GM19328 (cell line): ENCODE data around the gene DDX4.
"Not testable (repeated sequence)": the region's sequence is repeated elsewhere in the genome, so short reads cannot be mapped to it uniquely, and the experiment has no call there.

Source experiments
- ATAC-seq: cut with Tn5 transposase; IDR thresholded peaks from one replicate; pipeline ENCODE4 v1.9.1; 2021; ENCODE audit warnings: mild to moderate bottlenecking, moderate library complexity; ENCODE audit not compliant: unreplicated experiment

Gene DDX4

DNA sequence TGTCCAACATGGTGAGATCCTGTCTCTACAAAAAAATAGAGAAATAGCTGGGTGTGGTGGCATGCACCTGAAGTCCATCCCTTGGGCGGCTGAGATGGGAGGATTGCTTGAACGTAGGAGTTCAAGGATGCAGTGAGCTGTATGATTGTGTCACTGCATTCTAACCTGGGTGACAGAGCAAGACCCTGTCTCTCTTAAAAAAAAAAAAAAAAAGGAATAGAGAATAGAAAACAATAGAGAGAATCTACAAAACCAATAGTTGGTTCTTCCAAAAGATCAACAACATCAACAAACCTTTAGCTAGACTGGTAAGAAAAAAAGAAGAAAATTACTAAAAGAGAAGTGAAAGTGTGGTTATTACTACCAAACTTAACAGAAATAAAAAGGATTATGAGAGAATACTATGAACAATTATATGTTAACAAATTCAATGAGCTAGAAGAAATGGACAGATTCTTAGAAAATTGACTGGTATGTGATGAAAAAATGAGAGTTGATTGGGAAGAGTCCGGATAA is 17.6 kb upstream of the DDX4 start:
- ATAC-seq: no peak

DNA sequence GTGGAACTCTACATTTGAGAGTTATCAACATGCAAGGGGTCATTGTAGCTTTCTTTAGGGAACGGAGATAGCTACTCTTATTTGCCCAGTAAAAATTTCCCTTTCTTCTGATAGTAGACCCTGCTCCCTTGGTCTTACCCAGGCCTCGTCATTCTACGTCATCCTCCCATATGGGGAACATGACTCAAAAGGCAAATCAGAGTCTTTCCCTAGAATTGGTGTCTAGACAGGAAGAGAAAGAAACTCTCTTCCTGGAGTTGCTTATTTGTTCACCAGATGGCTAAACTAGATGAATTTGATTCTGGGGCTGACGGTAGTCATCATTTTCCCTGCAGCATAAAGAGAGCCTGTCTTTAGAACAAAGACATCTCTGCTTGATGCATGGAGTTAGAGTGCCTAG is 13.6 kb upstream of the DDX4 start:
- no peak for ATAC-seq

DNA sequence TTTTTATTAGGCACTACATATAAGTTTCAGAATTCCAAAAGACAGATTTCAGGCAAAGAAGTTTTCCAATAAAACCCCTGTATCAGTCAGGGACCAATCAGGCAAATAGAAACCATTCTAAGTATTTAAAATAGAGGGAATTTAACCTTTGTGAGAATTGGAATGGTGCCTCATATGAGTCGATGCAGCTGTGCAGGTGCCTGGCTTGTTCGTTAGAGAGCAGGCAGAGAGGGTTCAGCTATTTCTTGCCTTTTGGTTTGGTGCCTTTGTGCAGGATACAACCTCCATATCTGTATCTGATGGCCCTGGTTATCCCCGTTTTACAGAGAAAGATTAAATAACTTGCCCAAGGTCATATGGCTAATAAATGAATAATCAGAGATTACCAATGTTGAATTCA is 6.0 kb upstream of the DDX4 start:
- ATAC-seq: no peak

DNA sequence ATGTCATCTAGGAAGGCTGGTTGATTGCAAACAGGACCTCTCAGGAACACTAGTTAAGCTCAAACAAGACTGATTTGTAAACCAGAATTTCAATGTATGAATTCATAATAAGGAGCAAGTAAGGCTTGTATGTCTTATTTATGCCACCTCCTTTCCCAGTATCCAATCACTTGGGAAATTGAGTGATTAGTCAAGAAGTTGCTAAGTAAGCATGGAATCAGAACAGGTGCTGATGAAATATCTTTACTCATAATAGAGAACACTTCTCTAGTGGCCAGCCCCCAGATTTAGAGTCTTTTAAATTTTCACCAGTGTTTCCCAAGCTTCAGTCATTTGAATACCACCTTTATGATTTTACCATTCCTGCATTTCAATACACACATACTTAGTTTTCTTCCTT is 5.3 kb upstream of the DDX4 start:
- ATAC-seq: no peak

GRCh38 chr5:55734658-55735057 is 3.2 kb upstream of the DDX4 start:
- no peak for ATAC-seq

DNA sequence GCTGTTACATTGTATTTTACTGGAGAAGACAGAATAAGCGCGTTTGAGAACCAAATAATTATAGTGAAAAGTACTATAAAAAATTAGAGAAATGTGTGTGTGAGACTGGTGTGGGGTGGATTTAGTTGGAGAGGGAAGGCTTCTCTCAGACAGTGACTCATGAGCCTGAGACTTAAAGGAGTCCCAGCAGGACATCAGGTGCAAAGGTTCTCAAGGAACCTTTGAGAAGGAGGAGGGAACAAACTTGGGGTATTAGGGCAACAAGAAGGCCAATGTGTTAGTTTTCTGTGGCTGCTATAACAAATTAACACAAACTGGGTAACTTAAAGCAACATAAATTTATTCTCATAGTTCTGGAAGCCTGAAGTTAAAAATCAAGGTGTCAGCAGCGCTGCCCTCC is 4.9 kb downstream of the DDX4 start:
- no peak for ATAC-seq

GRCh38 chr5:55747778-55748318 is 10.0 kb downstream of the DDX4 start:
- no peak for ATAC-seq

DNA sequence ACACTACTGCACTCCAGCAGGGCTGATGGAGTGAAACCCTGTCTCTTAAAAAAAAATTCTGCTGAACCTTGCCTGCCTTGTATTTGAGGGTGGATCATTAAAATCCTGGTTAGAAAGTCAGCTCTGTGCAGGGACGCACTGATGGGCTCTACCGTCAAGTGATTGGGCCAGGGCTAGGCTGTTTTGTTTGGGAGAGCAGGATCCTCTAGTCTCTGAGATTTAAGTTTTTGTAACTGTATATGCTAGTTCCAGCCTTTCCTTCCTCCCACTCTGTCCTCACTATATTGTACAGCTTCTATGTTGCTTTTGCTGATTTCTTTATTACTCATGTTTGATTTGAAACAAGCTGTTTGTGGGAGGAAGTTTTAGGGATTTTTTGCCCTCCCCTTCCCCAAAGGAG is 11.5 kb downstream of the DDX4 start:
- ATAC-seq: no peak

GRCh38 chr5:55750063-55750462 is 12.2 kb downstream of the DDX4 start:
- no peak for ATAC-seq

DNA sequence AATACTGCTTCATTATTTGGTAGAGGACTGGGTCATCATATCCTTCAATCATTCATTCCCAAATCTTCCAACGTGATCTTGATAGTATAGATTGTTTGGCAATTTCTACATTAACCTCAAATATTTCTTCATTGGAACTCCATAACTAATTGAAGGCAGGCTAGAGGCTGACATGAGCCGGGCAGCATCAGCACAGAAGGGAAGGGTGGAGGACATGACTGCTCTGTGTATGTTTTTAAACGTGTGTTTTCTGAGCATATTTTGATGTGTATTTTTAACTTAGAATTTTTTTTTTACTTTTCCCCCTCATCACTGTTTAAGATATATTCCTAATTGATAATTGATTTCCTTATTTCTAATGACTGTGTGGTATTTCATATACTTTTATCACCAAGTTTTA is 12.6 kb downstream of the DDX4 start:
- no peak for ATAC-seq

- no peak for ATAC-seq
Measured at GRCh38 chr5:55758231-55758630, 20.4 kb downstream of the DDX4 start.

DNA sequence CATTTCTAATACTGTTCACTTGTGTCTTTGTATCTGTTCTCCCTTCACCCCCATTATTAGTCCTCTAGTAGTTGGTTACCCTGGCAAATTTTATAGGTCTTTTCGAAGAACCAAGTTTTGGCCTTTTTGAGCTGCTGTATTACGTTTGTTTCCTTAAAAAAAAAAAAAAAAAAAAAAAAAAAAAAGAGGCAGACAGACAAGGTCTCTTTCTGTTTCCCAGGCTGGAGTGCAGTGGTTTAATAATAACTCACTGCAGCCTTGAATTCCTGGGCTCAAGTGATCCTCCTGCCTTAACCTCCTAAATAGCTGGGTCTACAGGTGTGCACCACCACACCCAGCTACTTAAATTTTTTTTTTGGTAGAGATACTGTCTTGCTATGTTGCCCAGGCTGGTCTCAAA is 20.9 kb downstream of the DDX4 start:
- ATAC-seq: no peak

DNA sequence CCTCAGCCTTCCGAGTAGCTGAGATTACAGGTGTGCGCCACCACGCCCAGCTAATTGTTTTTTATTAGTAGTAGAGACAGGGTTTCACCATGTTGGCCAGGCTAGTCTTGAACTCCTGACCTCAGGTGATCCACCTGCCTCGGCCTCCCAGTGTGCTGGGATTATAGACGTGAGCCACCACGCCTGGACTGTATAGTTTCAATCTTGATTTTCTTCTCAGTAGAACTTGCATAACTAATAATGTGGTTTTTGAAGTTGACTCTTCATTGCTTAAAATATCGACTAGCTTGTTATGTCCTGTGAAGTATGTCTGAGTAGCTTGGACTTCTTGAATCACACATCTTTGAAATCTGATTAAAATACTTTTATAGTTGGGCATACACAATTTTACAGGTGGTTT is 23.9 kb downstream of the DDX4 start:
- not testable (repeated sequence) for ATAC-seq

- ATAC-seq: peak; percentile 53
Measured at GRCh38 chr5:55763746-55764420, 26.0 kb downstream of the DDX4 start.

DNA sequence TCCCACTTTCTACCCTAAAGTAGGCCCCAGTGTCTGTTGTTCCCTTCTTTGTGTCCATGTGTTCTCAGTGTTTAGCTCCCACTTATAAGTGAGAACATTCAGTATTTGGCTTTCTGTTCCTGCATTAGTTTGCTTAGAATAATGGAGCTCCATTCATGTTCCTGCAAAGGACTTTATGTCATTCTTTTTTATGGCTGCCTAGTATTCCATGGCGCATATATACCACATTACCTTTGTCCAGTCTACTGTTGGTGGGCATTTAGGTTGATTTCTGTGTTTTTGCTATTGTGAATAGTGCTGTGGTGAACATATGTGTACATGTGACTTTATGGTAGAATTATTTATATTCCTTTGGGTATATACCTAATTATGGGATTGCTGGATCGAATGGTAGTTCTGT is 30.4 kb downstream of the DDX4 start:
- no peak for ATAC-seq

GRCh38 chr5:55771175-55771655 is 33.4 kb downstream of the DDX4 start:
- peak; percentile 57 for ATAC-seq

GRCh38 chr5:55773057-55773456 is 35.2 kb downstream of the DDX4 start:
- ATAC-seq: no peak

DNA sequence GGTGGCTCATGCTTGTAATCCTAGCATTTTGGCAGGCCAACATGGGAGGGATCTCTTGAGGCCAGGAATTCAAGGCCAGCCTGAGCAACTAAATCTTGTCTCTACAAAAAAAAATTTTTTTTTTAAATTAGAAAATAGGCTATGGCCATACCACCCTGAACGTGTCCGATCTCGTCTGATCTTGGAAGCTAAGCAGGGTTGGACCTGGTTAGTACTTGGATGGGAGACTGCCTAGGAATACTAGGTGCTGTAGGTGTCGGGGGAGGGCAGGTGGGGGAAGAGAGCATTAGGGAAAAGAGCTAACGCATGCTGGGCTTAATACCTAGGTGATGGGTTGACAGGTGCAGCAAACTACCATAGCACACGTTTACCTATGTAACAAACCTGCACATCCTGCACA is 39.5 kb downstream of the DDX4 start:
- no peak for ATAC-seq

DNA sequence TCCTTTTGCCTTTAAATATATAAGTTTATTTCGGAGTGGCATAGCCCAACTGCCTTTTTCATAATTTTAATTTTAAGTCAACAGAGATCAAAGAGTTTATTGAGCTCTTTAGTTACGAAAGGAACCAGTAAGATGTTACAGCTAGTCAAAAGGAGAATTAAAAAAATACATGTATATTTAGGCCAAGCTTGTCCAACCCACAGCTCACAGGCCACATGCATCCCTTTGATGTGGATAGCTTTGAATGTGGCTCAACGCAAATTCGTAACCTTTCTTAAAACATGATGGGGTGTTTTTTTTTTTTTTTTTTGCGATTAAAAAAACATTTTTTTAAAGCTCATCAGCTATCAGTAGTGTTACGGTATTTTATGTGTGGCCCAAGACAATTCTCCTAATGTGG is 63.1 kb downstream of the DDX4 start:
- ATAC-seq: no peak

- not testable (repeated sequence) for ATAC-seq
Measured at GRCh38 chr5:55808814-55809213, 71.0 kb downstream of the DDX4 start.

- not testable (repeated sequence) for ATAC-seq
Measured at GRCh38 chr5:55815939-55816338, 78.1 kb downstream of the DDX4 start.

- ATAC-seq: no peak
Measured at GRCh38 chr5:55816342-55816741, 78.5 kb downstream of the DDX4 start.

- ATAC-seq: no peak
Measured at GRCh38 chr5:55817030-55817429, 79.2 kb downstream of the DDX4 start.
